Mononuclear cell (primary cell): ENCODE results near the gene PGRMC2. TPM values are rescaled to one million over a fixed set of nuclear protein-coding genes. Genes with fewer than 3 reads are reported as not detected.
A peak's percentile ranks its signal among the peaks of the same experiment; 100 is the strongest.

Experiments used
- H3K27me3 ChIP-seq: 2 replicates; pipeline ENCODE4 v1.6.0; 2011; ENCODE audit warnings: low read length, control low read depth; ENCODE audit not compliant: insufficient read depth
- H3K4me1 ChIP-seq: 2 replicates; pipeline ENCODE4 v1.5.1; 2011; ENCODE audit warnings: mild to moderate bottlenecking, low read length, control low read depth; ENCODE audit not compliant: insufficient read depth
- H3K4me3 ChIP-seq: 2 replicates; pipeline ENCODE4 v1.5.1; 2011; ENCODE audit warnings: mild to moderate bottlenecking, low read length, moderate library complexity
- H3K9me3 ChIP-seq: 2 replicates; pipeline ENCODE4 v1.5.1; 2011; ENCODE audit warnings: low read depth, mild to moderate bottlenecking, control low read depth, low read length
- total RNA-seq: library from RNA; depleted of rRNA; stranded (reverse); fragments of >200 nt; gene quantifications from one replicate; pipeline ENCODE4 v1.2.3, GENCODE V29; 2012

PGRMC2 gene
- 17.8 TPM for total RNA-seq

GRCh38 chr4:128287141-128287870 lies at the start of gene PGRMC2:
Gene PGRMC2 (minus strand): TSS chr4:128287813. CDS start chr4:128287790, 23 bp downstream.
- Histone ChIP-seq H3K4me3 (peak within 1 kb of the TSS; percentile 73), H3K27me3 (no peaks in the 10 kb centered on the region), H3K9me3 (no peaks in the 10 kb centered on the region), H3K4me1 (peaks cover 33% of the 10 kb centered on the region)

- H3K9me3 ChIP-seq = no peaks in the 10 kb centered on the region
- H3K27me3 ChIP-seq = no peaks in the 10 kb centered on the region
- no peaks in the 10 kb centered on the region for H3K4me1 ChIP-seq
- H3K4me3 ChIP-seq = no peak overlapping the region
Observed at GRCh38 chr4:128335541-128335940, 47.9 kb upstream of the PGRMC2 start.

- H3K9me3 ChIP-seq = no peaks in the 10 kb centered on the region
- no peak overlapping the region for H3K4me3 ChIP-seq
- no peaks in the 10 kb centered on the region for H3K27me3 ChIP-seq
- H3K4me1 ChIP-seq = no peaks in the 10 kb centered on the region
Observed at GRCh38 chr4:128334256-128334655, 46.6 kb upstream of the PGRMC2 start.

GRCh38 chr4:128333309-128334018 lies 45.9 kb upstream of the PGRMC2 start:
- Histone ChIP-seq H3K27me3 (no peaks in the 10 kb centered on the region), H3K9me3 (no peaks in the 10 kb centered on the region), H3K4me1 (no peaks in the 10 kb centered on the region), H3K4me3 (no peak overlapping the region)

GRCh38 chr4:128332081-128332480 lies 44.5 kb upstream of the PGRMC2 start:
- no peak overlapping the region for H3K4me3 ChIP-seq
- no peaks in the 10 kb centered on the region for H3K27me3 ChIP-seq
- no peaks in the 10 kb centered on the region for H3K9me3 ChIP-seq
- H3K4me1 ChIP-seq = no peaks in the 10 kb centered on the region

GRCh38 chr4:128329638-128330037 lies 42.0 kb upstream of the PGRMC2 start:
- Histone ChIP-seq H3K4me3 (no peak overlapping the region), H3K9me3 (no peaks in the 10 kb centered on the region), H3K4me1 (no peaks in the 10 kb centered on the region), H3K27me3 (no peaks in the 10 kb centered on the region)

GRCh38 chr4:128328106-128328505 lies 40.5 kb upstream of the PGRMC2 start:
- H3K9me3 ChIP-seq = no peaks in the 10 kb centered on the region
- no peaks in the 10 kb centered on the region for H3K4me1 ChIP-seq
- H3K4me3 ChIP-seq = no peak overlapping the region
- H3K27me3 ChIP-seq = no peaks in the 10 kb centered on the region

- H3K4me3 ChIP-seq = no peak overlapping the region
Observed at GRCh38 chr4:128323401-128323800, 35.8 kb upstream of the PGRMC2 start.

GRCh38 chr4:128322986-128323385 lies 35.4 kb upstream of the PGRMC2 start:
- Histone ChIP-seq H3K27me3 (no peaks in the 10 kb centered on the region), H3K4me3 (no peak overlapping the region), H3K9me3 (no peaks in the 10 kb centered on the region), H3K4me1 (no peaks in the 10 kb centered on the region)

More at GRCh38 chr4:128323401-128323800, 35.8 kb upstream of the PGRMC2 start:
- Histone ChIP-seq H3K4me1 (no peaks in the 10 kb centered on the region), H3K9me3 (no peaks in the 10 kb centered on the region), H3K27me3 (no peaks in the 10 kb centered on the region)

- Histone ChIP-seq H3K9me3 (no peaks in the 10 kb centered on the region), H3K4me1 (no peaks in the 10 kb centered on the region), H3K27me3 (no peaks in the 10 kb centered on the region), H3K4me3 (no peak overlapping the region)
Observed at GRCh38 chr4:128322311-128322710, 34.7 kb upstream of the PGRMC2 start.

- Histone ChIP-seq H3K4me1 (no peaks in the 10 kb centered on the region), H3K9me3 (no peaks in the 10 kb centered on the region), H3K4me3 (no peak overlapping the region), H3K27me3 (no peaks in the 10 kb centered on the region)
Observed at GRCh38 chr4:128320656-128321055, 33.0 kb upstream of the PGRMC2 start.

GRCh38 chr4:128315756-128316520 lies 28.3 kb upstream of the PGRMC2 start:
- no peaks in the 10 kb centered on the region for H3K4me1 ChIP-seq
- no peaks in the 10 kb centered on the region for H3K27me3 ChIP-seq
- H3K4me3 ChIP-seq = no peak overlapping the region
- H3K9me3 ChIP-seq = no peaks in the 10 kb centered on the region

GRCh38 chr4:128311659-128312403 lies 24.2 kb upstream of the PGRMC2 start:
- H3K27me3 ChIP-seq = no peaks in the 10 kb centered on the region
- no peaks in the 10 kb centered on the region for H3K4me1 ChIP-seq
- H3K4me3 ChIP-seq = no peak overlapping the region
- H3K9me3 ChIP-seq = no peaks in the 10 kb centered on the region

- no peaks in the 10 kb centered on the region for H3K9me3 ChIP-seq
- H3K27me3 ChIP-seq = no peaks in the 10 kb centered on the region
- H3K4me3 ChIP-seq = no peak overlapping the region
- H3K4me1 ChIP-seq = no peaks in the 10 kb centered on the region
Observed at GRCh38 chr4:128310266-128310697, 22.7 kb upstream of the PGRMC2 start.
